CD8-positive, alpha-beta memory T cell (primary cell): ENCODE results near the gene DOCK10. TPM values are rescaled to one million over a fixed set of nuclear protein-coding genes. Genes with fewer than 3 reads are reported as not detected.

Source experiments
- CTCF ChIA-PET: fragments of 350-600 bp; sonication (Branson Sonifier 250); formaldehyde crosslinking; loops from one replicate; lab custom pipeline; 2021; ENCODE audit warnings: antibody characterized with exemption; lab: Charles Lee
- POLR2A ChIA-PET: fragments of 350-600 bp; sonication (Branson Sonifier 250); formaldehyde crosslinking; loops from one replicate; lab custom pipeline; 2021; ENCODE audit warnings: antibody characterized with exemption; lab: Charles Lee
- DNase-seq, 5 donors: peaks; one replicate each; pipeline versions ENCODE4 v3.0.0 to v3.0.0-alpha.2; 2020 to 2022; ENCODE audit warnings: mixed read lengths in 1 of 5
- H3K27ac ChIP-seq: one replicate; pipeline ENCODE4 v1.7.0; 2013; ENCODE audit warnings: low read depth, mild to moderate bottlenecking, low read length, moderate library complexity
- H3K27me3 ChIP-seq: 2 replicates; pipeline ENCODE4 v1.7.0; 2013; ENCODE audit warnings: low read length, mild to moderate bottlenecking; ENCODE audit not compliant: insufficient read depth, poor library complexity, severe bottlenecking
- H3K36me3 ChIP-seq: 2 replicates; pipeline ENCODE4 v1.7.0; 2013; ENCODE audit warnings: mild to moderate bottlenecking, low read length, moderate library complexity; ENCODE audit not compliant: insufficient read depth
- H3K4me1 ChIP-seq: 2 replicates; pipeline ENCODE4 v1.7.0; 2013; ENCODE audit warnings: mild to moderate bottlenecking, low read length, moderate library complexity; ENCODE audit not compliant: insufficient read depth
- H3K4me3 ChIP-seq: 2 replicates; pipeline ENCODE4 v1.7.0; 2013; ENCODE audit warnings: mild to moderate bottlenecking, low read length
- H3K9me3 ChIP-seq: 2 replicates; pipeline ENCODE4 v1.7.0; 2013; ENCODE audit warnings: mild to moderate bottlenecking, low read length
- H3K27ac Mint-ChIP-seq, 8 donors: one replicate each; pipeline ENCODE4 v1.8.0; 2020 to 2021; ENCODE audit warnings: mixed read lengths in 8 of 8, mild to moderate bottlenecking in 6 of 8, inconsistent platforms in 3 of 8, moderate library complexity in 3 of 8
- H3K27me3 Mint-ChIP-seq, 2 donors: one replicate each; pipeline ENCODE4 v1.8.0; 2020 to 2021; ENCODE audit warnings: mixed read lengths in 2 of 2, mild to moderate bottlenecking in 1 of 2, moderate library complexity in 1 of 2
- H3K36me3 Mint-ChIP-seq, 3 donors: one replicate each; pipeline ENCODE4 v1.8.0; 2020 to 2021; ENCODE audit warnings: mixed read lengths in 3 of 3, inconsistent platforms in 1 of 3, mild to moderate bottlenecking in 1 of 3
- H3K4me1 Mint-ChIP-seq, 3 donors: one replicate each; pipeline ENCODE4 v1.8.0; 2020 to 2021; ENCODE audit warnings: mixed read lengths in 3 of 3, inconsistent platforms in 1 of 3, mild to moderate bottlenecking in 1 of 3
- H3K4me3 Mint-ChIP-seq, 7 donors: one replicate each; pipeline ENCODE4 v1.8.0; 2020 to 2021; ENCODE audit warnings: mixed read lengths in 7 of 7, mild to moderate bottlenecking in 6 of 7, moderate library complexity in 4 of 7, inconsistent platforms in 2 of 7
- H3K9me3 Mint-ChIP-seq, 5 donors: one replicate each; pipeline ENCODE4 v1.8.0; 2020 to 2022; ENCODE audit warnings: mixed read lengths in 5 of 5, mild to moderate bottlenecking in 3 of 5, moderate library complexity in 2 of 5, inconsistent platforms in 1 of 5
- polyA plus RNA-seq: library from polyadenylated mRNA; unstranded; fragments of 300-500 nt; fragmentation: Illumina TruSeq; gene quantifications from one replicate; pipeline ENCODE4 v1.2.3, GENCODE V29; 2021
- total RNA-seq, 2 experiments: library from RNA; stranded (reverse); gene quantifications; one replicate each; pipeline ENCODE4 v1.2.3, GENCODE V29; 2021

The DOCK10 gene
- total and polyA plus RNA-seq, 3 experiments from 2014 or later = 52.4 to 138 (median 135) TPM

DNA sequence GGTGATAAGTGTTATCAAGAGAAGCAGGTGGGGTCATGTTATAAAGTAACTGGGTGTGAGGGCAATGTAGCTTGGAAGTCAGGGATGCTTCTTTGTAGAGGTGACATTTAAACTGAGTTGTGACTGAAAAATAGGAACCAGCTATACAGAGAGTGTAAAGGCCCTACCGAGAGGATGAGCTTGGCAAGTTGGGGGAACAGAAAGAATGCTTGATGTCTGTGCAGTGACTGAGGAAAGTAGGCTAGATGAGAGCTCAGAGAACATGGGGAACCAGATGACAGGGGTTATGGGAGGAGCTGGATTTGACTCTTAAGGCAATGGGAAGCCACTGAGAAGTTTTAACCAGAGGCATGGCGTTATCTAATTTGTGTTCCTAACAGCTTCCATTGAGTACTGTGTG lies 115.3 kb downstream of the DOCK10 start:
- peaks cover 98 to 100% (median 99%) of the 10 kb centered on the region in 3 donors for H3K4me1 Mint-ChIP-seq
- H3K27ac Mint-ChIP-seq = peak overlapping the region; percentile 90 to 99 (median 96)
- CTCF ChIA-PET = interaction anchor here (0.9 to 3.8 kb wide), 9 partner anchors 8 to 115 kb away, joined by 3 to 23 read pairs (median 4); partner anchors contain the start of gene DOCK10
- peak overlapping the region; percentile 69 for H3K27ac ChIP-seq
- DNase-seq = no peak
- peak overlapping the region; percentile 12 for H3K4me3 ChIP-seq
- POLR2A ChIA-PET = interaction anchor here (0.6 to 1.2 kb wide), 5 partner anchors 11 to 341 kb away, joined by 3 to 4 read pairs (median 3); no protein-coding TSS in a partner anchor
- peak overlapping the region; percentile 14 to 65 (median 55) for H3K4me3 Mint-ChIP-seq
- no peaks in the 10 kb centered on the region for H3K27me3 Mint-ChIP-seq
- H3K36me3 ChIP-seq = peaks cover 14% of the 10 kb centered on the region
- no peaks in the 10 kb centered on the region for H3K9me3 ChIP-seq
- H3K9me3 Mint-ChIP-seq = no peaks in the 10 kb centered on the region
- H3K36me3 Mint-ChIP-seq = peaks cover 11 to 59% (median 21%) of the 10 kb centered on the region in 3 donors
- H3K27me3 ChIP-seq = no peaks in the 10 kb centered on the region
- peaks cover 98% of the 10 kb centered on the region for H3K4me1 ChIP-seq

DNA sequence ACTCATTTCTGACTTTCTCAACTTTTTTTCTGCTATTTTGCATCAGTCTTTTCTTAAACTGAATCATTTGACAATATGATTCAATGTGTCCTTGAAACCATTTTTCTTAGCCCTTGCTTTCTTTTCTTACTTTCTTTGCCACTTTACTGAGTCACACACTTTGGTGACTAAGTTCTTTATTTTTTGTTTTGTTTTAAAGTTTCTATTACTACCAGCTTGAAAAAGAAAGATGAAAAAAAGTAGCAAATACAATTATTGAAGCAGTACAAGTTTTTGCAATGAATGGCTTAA lies 116.5 kb downstream of the DOCK10 start:
- Histone ChIP-seq H3K9me3 (no peaks in the 10 kb centered on the region), H3K4me1 (peaks cover 92% of the 10 kb centered on the region), H3K27me3 (no peaks in the 10 kb centered on the region), H3K4me3 (no peak overlapping the region), H3K36me3 (peaks cover 8% of the 10 kb centered on the region), H3K27ac (no peak overlapping the region)
- Mint-ChIP-seq H3K36me3 (peaks cover 11 to 47% (median 15%) of the 10 kb centered on the region in 3 donors), H3K4me3 (peak overlapping the region in 6 of 7 donors; percentile 8 to 72 (median 58)), H3K27ac (peak overlapping the region; percentile 90 to 99 (median 96)), H3K9me3 (no peaks in the 10 kb centered on the region), H3K4me1 (peaks cover 92 to 93% (median 93%) of the 10 kb centered on the region in 3 donors), H3K27me3 (no peaks in the 10 kb centered on the region)
- no peak for DNase-seq
- POLR2A ChIA-PET = interaction anchor here (1.0 to 1.2 kb wide), 2 partner anchors 13 to 62 kb away, joined by 3 read pairs; no protein-coding TSS in a partner anchor
- CTCF ChIA-PET = interaction anchor here (0.6 to 3.8 kb wide), 7 partner anchors 9 to 76 kb away, joined by 3 to 23 read pairs (median 4); no protein-coding TSS in a partner anchor

DNA sequence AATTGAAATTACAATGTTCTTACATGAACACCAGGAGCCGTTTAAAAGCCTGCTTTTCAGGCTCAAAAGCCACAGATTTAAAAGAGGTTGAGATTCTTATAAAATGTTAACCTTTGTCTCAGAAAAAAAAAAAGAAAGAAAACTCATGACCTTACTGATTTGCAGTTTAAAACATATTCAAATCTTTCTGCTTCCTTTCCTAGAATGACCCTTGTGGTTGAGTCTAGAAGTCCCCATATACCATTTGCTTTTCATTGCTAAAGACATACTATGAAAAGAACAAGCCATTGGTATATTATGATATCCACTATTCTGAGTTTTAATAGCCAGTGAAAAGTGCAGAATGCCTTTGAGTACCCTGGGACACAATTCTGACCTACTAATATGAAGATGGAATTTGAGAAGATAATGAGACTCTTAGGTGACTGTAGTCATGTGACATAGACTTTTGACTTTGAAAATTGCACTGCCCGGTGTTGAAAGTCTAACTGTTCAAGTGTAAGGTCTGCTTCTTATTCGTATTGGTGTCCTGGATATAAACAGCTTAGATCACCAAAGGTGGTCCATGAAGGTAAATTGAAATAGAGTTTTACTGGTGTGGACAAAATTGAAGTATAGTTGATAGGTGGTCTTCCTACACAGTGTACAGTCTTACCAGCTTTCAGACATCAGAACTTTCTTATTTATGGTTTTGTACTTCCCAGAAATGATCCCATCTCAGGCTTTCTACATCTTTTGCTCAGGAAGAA lies 117.0 kb downstream of the DOCK10 start:
- no peak overlapping the region for H3K27ac ChIP-seq

DNA sequence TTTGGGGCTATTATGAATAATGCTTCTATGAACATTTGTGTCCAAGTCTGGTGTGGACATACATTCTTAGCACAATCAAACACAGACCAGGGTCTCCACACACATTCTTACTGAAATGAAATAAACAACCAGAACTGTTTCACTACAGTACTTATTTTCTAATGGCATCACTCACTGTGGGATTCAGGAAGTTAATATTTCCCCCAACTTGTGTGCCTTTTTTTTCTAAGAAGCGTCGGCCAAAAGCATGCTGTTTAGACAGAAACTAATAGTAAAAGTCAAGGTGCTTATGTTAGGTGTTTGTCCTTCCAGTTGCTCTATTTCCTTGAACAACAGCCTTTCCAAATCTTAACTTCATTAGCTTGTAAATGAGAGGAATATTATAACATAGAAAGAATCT lies 117.6 kb downstream of the DOCK10 start:
- POLR2A ChIA-PET = interaction anchor here (0.6 kb wide), 1 partner anchor 91 kb away, joined by 3 read pairs; no protein-coding TSS in a partner anchor
- Histone ChIP-seq H3K36me3 (peaks cover 5% of the 10 kb centered on the region), H3K27ac (no peak overlapping the region), H3K27me3 (no peaks in the 10 kb centered on the region), H3K9me3 (no peaks in the 10 kb centered on the region), H3K4me1 (peaks cover 83% of the 10 kb centered on the region), H3K4me3 (no peak overlapping the region)
- no peaks in the 10 kb centered on the region for H3K9me3 Mint-ChIP-seq
- no peak for DNase-seq
- peak overlapping the region in 6 of 7 donors; percentile 38 to 73 (median 54) for H3K4me3 Mint-ChIP-seq
- peak overlapping the region; percentile 84 to 99 (median 96) for H3K27ac Mint-ChIP-seq
- CTCF ChIA-PET = no interaction called here
- H3K27me3 Mint-ChIP-seq = no peaks in the 10 kb centered on the region
- peaks cover 6 to 39% (median 12%) of the 10 kb centered on the region in 3 donors for H3K36me3 Mint-ChIP-seq
- H3K4me1 Mint-ChIP-seq = peaks cover 82 to 83% (median 82%) of the 10 kb centered on the region in 3 donors

More for the DNA sequence above, 117.0 kb downstream of the DOCK10 start:
- H3K4me1 ChIP-seq = peaks cover 87% of the 10 kb centered on the region
- peak overlapping the region; percentile 90 to 99 (median 96) for H3K27ac Mint-ChIP-seq
- CTCF ChIA-PET = interaction anchor here (0.6 to 3.8 kb wide), 2 partner anchors 19 to 76 kb away, joined by 3 to 23 read pairs; no protein-coding TSS in a partner anchor
- no peaks in the 10 kb centered on the region for H3K9me3 ChIP-seq
- H3K27me3 Mint-ChIP-seq = no peaks in the 10 kb centered on the region
- H3K36me3 Mint-ChIP-seq = peaks cover 6 to 42% (median 12%) of the 10 kb centered on the region in 3 donors
- H3K9me3 Mint-ChIP-seq = no peaks in the 10 kb centered on the region
- no peak for DNase-seq
- peak overlapping the region in 6 of 7 donors; percentile 38 to 73 (median 54) for H3K4me3 Mint-ChIP-seq
- H3K4me1 Mint-ChIP-seq = peaks cover 88 to 89% (median 88%) of the 10 kb centered on the region in 3 donors
- POLR2A ChIA-PET = interaction anchor here (0.6 to 1.2 kb wide), 3 partner anchors 14 to 92 kb away, joined by 3 read pairs; no protein-coding TSS in a partner anchor
- H3K4me3 ChIP-seq = no peak overlapping the region
- H3K36me3 ChIP-seq = peaks cover 5% of the 10 kb centered on the region
- H3K27me3 ChIP-seq = no peaks in the 10 kb centered on the region

DNA sequence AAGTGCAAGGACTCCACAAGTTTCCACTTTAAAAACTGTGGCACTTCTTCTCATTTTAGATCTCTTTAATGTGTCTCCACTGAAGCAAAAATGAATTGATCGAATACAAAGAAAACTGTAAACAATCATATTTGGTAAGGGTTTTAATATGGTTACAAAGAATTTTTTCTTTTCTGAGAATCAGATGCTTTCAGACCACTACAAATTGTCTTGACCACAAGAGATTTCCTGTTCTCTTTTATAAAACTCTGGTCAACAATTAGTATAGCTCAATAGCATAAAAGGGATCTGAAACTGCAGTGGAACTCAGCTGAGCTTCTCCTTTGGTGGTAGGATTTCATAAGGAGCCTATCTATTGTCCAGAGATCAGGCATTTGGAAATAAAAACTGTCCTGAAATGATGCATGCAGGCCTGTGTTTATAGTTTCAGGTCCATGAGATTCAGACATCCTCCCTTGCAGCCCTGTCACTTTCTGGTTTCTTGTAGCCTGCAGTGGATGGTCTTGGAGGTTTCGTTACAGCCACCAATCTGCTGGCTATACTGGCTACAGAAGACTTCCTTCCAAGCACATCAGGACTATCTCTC lies 120.0 kb downstream of the DOCK10 start:
- Mint-ChIP-seq H3K27ac (peak overlapping the region; percentile 53 to 99 (median 82)), H3K9me3 (no peaks in the 10 kb centered on the region), H3K4me3 (peak overlapping the region in 5 of 7 donors; percentile 33 to 62 (median 45)), H3K4me1 (peaks cover 58 to 59% (median 58%) of the 10 kb centered on the region in 3 donors), H3K36me3 (peaks cover 0 to 19% (median 6%) of the 10 kb centered on the region in 3 donors), H3K27me3 (no peaks in the 10 kb centered on the region)
- H3K4me3 ChIP-seq = no peak overlapping the region
- ChIA-PET CTCF (interaction anchor here (1.0 kb wide), 1 partner anchor 80 kb away, joined by 3 read pairs; no protein-coding TSS in a partner anchor), POLR2A (no interaction called here)
- no peak for DNase-seq
- no peaks in the 10 kb centered on the region for H3K9me3 ChIP-seq
- H3K27ac ChIP-seq = no peak overlapping the region
- H3K27me3 ChIP-seq = no peaks in the 10 kb centered on the region
- peaks cover 19% of the 10 kb centered on the region for H3K36me3 ChIP-seq
- H3K4me1 ChIP-seq = peaks cover 59% of the 10 kb centered on the region

DNA sequence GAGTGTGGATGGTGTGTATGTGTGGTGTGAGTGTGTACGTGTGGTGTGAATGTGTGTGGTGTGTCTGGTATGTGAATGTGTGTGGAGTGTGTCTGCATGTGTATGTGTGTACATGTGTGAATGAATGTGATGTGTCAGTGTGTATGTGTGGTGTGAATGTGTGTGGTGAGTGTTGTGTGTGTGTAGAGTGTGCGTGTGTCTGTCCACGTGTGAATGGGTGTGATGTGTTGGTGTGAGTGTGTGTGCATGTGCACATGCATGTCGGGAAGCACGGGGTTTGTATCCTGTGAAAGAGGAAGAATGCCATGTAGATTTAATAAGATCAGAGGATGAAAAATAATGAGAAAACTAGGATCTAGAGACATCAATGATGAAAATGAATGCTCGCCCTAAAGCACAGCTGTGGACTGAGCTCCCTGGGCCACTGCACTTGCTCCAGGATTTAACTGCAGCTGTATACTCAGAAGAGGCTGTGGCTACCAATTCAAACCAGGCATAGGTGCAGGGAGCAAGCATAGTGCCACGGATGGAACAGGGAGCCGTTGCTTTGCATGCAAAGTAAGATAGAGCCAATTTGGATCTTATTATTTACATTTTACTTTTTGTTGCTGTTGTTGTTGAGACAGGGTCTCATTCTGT lies 122.7 kb downstream of the DOCK10 start:
- peaks cover 32 to 43% (median 42%) of the 10 kb centered on the region in 3 donors for H3K4me1 Mint-ChIP-seq
- Histone ChIP-seq H3K27me3 (no peaks in the 10 kb centered on the region), H3K4me1 (peaks cover 37% of the 10 kb centered on the region), H3K9me3 (no peaks in the 10 kb centered on the region), H3K36me3 (peaks cover 32% of the 10 kb centered on the region), H3K4me3 (no peak overlapping the region), H3K27ac (no peak overlapping the region)
- ChIA-PET POLR2A (interaction anchor here (0.6 kb wide), 1 partner anchor 66 kb away, joined by 3 read pairs; no protein-coding TSS in a partner anchor), CTCF (interaction anchor here (1.1 kb wide), 1 partner anchor 15 kb away, joined by 3 read pairs; no protein-coding TSS in a partner anchor)
- no peak overlapping the region for H3K4me3 Mint-ChIP-seq
- H3K27ac Mint-ChIP-seq = no peak overlapping the region
- DNase-seq = no peak
- peaks cover 3 to 20% (median 3%) of the 10 kb centered on the region in 3 donors for H3K36me3 Mint-ChIP-seq
- H3K27me3 Mint-ChIP-seq = no peaks in the 10 kb centered on the region
- no peaks in the 10 kb centered on the region for H3K9me3 Mint-ChIP-seq

DNA sequence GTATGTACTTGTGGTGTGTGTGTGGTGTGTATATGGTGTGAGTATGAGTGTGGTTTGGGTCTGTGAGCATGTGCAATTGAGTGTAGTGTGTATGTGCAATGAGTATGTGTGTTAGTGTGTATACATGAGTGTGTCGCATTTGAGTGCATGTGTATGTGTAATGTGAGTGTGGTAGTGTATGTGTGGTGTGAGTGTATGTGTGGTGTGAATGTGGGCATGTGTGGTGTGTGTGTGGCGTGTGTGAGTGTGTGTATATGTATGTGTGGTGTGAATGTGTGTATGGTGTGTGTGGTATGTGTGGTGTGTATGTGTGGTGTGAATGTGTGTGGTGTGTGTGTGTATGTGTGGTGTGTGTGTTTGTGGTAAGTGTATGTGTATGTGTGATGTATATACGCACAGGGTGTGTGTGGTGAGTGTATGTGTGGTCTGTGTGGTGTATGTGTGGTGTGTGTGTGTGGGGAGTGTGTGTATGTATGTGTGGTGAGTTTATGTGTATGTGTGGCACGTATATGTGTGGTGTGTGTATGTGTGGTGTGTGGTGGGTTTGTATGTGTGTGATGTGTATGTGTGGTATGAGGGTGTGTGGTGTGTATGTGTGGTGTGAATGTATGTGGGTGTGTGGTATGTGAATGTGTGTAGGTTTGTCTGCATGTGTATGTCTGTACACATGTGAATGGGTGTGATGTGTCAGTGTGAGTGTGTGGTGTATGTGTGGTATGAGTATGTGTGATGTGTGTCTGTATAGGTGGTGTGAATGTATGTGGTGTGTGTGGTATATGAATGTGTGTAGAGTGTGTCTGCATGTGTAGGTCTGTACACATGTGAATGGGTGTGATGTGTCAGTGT lies 123.4 kb downstream of the DOCK10 start:
- H3K36me3 Mint-ChIP-seq = peaks cover 3 to 20% (median 3%) of the 10 kb centered on the region in 3 donors
- H3K4me3 ChIP-seq = no peak overlapping the region
- no peak overlapping the region for H3K27ac ChIP-seq
- ChIA-PET POLR2A (no interaction called here), CTCF (no interaction called here)
- H3K27me3 Mint-ChIP-seq = no peaks in the 10 kb centered on the region
- H3K9me3 Mint-ChIP-seq = no peaks in the 10 kb centered on the region
- H3K9me3 ChIP-seq = no peaks in the 10 kb centered on the region
- no peak overlapping the region for H3K27ac Mint-ChIP-seq
- H3K4me1 Mint-ChIP-seq = peaks cover 24 to 35% (median 34%) of the 10 kb centered on the region in 3 donors
- H3K4me3 Mint-ChIP-seq = no peak overlapping the region
- DNase-seq = no peak
- peaks cover 32% of the 10 kb centered on the region for H3K36me3 ChIP-seq
- peaks cover 30% of the 10 kb centered on the region for H3K4me1 ChIP-seq
- no peaks in the 10 kb centered on the region for H3K27me3 ChIP-seq
